ENCODE data around the gene CCR9.

DNA sequence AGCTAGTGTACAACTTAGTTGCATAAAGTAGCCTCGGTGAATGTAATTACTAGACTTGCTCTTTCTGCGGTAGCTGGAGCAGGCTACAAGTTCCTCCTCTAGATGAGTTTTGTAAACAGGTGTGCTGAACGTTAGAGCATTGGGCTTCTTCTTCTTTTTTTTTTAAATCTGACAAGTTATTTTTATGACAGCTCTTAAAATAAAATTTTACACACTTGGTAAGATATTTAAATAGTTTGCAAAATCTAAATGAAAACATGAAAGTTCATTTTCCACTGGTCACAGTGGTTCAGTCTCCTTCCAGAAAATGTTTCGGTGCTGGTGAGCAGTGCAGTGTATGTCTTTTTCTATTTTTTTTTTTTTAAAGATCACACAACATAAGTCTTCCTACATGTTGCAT is 3.0 kb downstream of the CCR9 start:
- TF ChIP-seq, protein P1, sequence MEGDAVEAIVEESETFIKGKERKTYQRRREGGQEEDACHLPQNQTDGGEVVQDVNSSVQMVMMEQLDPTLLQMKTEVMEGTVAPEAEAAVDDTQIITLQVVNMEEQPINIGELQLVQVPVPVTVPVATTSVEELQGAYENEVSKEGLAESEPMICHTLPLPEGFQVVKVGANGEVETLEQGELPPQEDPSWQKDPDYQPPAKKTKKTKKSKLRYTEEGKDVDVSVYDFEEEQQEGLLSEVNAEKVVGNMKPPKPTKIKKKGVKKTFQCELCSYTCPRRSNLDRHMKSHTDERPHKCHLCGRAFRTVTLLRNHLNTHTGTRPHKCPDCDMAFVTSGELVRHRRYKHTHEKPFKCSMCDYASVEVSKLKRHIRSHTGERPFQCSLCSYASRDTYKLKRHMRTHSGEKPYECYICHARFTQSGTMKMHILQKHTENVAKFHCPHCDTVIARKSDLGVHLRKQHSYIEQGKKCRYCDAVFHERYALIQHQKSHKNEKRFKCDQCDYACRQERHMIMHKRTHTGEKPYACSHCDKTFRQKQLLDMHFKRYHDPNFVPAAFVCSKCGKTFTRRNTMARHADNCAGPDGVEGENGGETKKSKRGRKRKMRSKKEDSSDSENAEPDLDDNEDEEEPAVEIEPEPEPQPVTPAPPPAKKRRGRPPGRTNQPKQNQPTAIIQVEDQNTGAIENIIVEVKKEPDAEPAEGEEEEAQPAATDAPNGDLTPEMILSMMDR (conservative IDR thresholded peaks at IDR 0.05; ENCODE audit: low read length), result no peak
- TF ChIP-seq EZH2phosphoT487 (IDR thresholded peaks at IDR 0.05; ENCODE audit: borderline replicate concordance, low read depth, low read length), result no peak

All from OCI-LY7 (cell line).